Skeletal muscle cell (primary cell): ENCODE results near the gene USP40.

ENCODE experiments used
- DNase-seq: peaks from one replicate; pipeline ENCODE4 v3.0.0-alpha.2; 2010; ENCODE audit warnings: low read depth
- H3K4me3 ChIP-seq: 2 replicates; pipeline ENCODE4 v1.5.1; 2011; ENCODE audit warnings: low read depth, mild to moderate bottlenecking, control low read depth, low read length, moderate library complexity

The USP40 gene

GRCh38 chr2:233464056-233464455, 102.5 kb downstream of the USP40 start:
- no peak for DNase-seq
- H3K4me3 ChIP-seq: no peak overlapping the region

- no peak overlapping the region for H3K4me3 ChIP-seq
- no peak for DNase-seq
These were observed 103.0 kb downstream of the USP40 start for GRCh38 chr2:233463586-233463985.

DNA sequence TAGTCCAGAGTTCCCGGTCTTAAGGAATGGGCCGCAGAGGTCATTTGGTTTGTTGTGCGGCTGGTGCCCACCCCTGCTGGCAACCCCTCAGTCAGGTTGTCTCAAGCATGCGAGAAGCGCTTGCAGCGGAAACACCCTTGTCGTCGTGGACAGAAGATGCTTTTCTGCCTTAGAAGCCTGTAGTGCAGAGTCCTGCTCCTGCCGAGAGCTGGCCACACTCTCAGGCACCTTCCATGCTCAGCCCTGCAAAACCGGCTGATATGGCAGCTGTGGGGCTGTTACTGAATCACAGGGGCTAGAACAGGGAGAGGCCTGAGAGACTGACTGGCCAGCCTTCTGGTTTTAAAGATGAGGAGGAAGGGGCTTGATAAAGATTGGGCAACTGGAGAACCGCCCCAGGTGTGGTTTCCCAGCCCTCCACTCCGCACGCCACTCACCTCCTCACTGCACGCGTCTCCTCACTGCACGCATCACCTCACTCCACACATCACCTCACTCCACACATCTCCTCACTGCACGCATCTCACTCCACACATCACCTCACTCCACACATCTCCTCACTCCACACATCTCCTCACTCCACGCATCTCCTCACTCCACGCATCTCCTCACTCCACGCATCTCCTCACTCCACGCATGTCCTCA, 103.6 kb downstream of the USP40 start:
- DNase-seq: no peak
- no peak overlapping the region for H3K4me3 ChIP-seq

DNA sequence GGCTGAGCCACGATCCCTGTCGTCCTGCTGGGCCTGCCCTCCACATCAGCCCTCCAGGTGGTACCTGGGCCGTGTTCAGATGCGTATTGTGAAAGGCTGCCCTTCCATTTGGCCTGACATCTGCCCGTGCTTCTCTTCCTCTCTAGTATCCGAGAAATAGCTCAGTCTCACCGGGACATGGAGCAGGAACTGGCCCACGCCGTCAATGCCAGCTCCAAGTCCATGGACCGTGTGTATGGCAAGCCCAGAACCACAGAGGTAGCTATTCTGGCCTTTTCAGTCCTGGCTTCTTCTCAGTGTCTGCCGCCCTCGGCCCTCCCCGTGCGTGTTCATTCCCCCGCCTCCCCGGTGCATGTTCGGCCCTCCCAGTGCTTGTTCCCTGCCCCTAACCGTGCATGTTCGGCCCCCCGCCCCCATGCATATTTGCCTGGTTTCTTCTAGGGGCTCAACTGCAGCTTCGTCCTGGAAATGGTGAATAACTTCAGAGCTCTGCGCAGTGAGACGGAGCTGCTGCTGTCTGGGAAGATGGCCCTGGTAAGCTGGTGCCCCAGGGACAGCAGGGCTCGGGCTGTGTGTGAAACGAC, 104.3 kb downstream of the USP40 start:
- DNase-seq: no peak
- H3K4me3 ChIP-seq: no peak overlapping the region

- H3K4me3 ChIP-seq: no peak overlapping the region
- no peak for DNase-seq
These were observed 105.1 kb downstream of the USP40 start for GRCh38 chr2:233461481-233461891.

- no peak for DNase-seq
- no peak overlapping the region for H3K4me3 ChIP-seq
These were observed 105.7 kb downstream of the USP40 start for GRCh38 chr2:233460726-233461441.

DNA sequence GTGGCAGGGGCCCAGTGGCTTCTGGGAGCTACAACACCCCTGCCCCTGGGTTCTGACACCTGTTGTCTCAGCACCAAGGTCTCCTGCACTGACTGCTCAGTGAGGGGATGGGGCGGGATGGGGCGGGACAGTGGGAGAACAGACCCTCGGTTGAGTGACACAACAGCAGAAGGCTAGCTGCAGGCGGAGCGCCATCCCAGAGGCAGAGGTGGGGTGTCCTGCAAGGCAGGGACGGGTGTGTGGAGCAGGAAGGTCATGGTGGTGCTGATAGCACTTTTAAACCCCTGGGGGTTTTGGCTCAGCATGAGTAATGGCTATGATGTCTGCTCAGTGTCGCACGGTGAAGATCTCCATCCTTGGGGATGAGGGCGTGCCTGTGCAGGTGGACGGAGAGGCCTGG, 107.2 kb downstream of the USP40 start:
- no peak for DNase-seq
- H3K4me3 ChIP-seq: no peak overlapping the region

DNA sequence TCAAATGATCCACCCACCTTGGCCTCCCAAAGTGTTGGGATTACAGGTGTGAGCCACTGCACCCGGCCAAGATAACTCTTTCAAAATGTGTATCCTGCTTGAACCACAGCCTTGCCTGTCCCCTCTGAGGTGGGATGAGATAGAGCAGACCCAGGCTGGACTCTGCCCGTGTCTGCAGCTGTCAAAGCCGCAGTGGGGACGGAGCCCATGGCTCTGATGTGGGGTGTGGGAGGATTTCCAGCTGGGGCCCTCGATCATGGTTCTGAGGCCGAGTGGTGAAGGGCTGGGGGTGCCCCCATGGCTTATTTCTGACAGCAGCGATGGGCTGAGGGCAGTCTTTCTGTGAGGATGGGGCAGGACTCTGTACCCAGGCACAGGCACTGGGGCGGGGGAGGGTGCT, 107.8 kb downstream of the USP40 start:
- no peak for DNase-seq
- H3K4me3 ChIP-seq: no peak overlapping the region

DNA sequence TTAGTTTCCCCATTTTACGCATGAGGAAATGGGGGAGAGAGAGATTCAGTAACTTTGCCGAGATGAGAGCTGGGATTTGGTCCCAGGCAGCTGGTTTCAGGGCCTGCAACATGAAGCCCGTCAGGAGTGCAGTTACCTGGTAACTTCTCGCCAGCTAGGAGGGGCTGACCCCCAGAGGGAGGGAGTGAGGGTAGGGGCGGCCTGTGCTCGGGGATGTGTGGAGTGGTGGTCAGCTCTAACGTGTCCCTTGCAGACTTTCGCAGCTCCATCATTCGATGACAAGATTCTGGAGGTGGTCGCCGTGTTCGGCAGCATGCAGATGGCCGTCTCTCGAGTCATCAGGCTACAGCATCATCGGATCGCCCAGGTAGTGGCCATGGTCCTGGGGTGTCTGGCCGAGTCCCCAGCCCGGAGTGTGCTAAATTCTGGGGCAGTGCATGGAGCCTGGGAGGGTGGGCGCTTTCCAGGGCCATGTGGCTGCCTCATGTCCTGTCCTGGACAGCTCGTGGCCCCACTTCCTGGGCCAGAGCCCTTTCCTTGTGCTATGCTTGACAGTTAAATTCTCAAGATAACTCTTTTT, 108.5 kb downstream of the USP40 start:
- DNase-seq: no peak
- no peak overlapping the region for H3K4me3 ChIP-seq

DNA sequence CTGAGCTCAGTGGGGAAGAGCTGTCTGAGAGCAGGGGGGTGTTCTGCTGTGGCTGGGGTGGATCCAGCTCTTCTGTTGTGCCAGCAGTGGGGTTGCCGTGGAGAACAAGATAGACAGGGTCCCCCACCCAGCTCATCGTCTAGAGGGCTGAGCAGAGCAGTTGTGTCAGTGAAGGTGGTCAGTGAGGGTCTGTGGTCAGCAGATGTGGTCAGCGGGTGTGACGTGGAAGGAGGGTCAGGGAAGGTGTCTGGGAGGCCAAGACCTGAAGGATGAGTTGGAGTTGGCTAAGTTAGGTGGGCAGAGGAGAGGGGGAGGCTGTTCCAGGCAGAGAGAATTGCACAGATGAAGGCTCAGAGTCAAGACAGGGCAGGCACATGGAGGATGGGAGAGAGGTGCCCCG, 109.2 kb downstream of the USP40 start:
- no peak overlapping the region for H3K4me3 ChIP-seq
- no peak for DNase-seq

GRCh38 chr2:233456934-233457333, 109.6 kb downstream of the USP40 start:
- no peak overlapping the region for H3K4me3 ChIP-seq
- DNase-seq: no peak

DNA sequence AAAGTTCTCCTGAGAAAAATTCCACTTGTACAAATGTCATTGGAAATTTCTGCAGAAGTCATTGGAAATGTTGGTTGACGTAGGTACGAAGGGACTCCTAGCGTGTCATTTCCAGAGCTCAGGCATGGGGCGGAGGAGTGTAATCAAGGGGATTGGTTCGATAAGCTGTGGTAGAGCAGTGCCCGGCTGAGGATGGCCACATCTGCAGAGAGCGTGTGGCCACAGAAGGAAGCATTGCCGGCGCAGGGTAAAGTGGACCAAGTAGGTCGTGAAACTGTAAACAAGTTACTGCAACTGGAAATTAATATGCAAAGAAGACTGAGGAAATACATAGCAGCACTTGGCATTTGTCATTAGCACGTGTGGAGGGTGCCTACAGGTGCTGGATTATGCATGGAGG, 110.5 kb downstream of the USP40 start:
- no peak for DNase-seq
- H3K4me3 ChIP-seq: no peak overlapping the region

DNA sequence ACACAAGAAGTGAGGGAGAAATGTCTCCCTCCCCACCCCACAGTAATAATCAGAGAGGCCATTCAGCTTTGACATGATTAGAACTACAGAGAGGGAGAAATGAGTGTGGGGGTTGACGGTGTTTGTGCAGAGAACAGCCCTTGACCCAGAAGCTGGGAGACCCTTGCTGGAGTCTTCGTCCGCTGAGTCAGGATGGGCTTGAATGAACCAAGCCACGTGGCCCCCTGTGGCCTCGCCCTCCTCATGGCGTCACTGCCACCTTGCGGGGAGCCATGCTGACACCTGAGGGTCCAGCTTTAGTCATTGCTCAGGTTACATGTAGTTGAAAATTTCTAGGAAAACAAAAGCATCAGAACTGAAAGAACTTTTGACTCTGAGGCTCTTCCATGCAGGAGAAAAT, 111.1 kb downstream of the USP40 start:
- no peak for DNase-seq
- no peak overlapping the region for H3K4me3 ChIP-seq

- DNase-seq: no peak
These were observed 111.6 kb downstream of the USP40 start for GRCh38 chr2:233455006-233455405.

GRCh38 chr2:233453916-233454315, 112.7 kb downstream of the USP40 start:
- no peak for DNase-seq
- H3K4me3 ChIP-seq: no peak overlapping the region

More at GRCh38 chr2:233455006-233455405, 111.6 kb downstream of the USP40 start:
- H3K4me3 ChIP-seq: no peak overlapping the region

DNA sequence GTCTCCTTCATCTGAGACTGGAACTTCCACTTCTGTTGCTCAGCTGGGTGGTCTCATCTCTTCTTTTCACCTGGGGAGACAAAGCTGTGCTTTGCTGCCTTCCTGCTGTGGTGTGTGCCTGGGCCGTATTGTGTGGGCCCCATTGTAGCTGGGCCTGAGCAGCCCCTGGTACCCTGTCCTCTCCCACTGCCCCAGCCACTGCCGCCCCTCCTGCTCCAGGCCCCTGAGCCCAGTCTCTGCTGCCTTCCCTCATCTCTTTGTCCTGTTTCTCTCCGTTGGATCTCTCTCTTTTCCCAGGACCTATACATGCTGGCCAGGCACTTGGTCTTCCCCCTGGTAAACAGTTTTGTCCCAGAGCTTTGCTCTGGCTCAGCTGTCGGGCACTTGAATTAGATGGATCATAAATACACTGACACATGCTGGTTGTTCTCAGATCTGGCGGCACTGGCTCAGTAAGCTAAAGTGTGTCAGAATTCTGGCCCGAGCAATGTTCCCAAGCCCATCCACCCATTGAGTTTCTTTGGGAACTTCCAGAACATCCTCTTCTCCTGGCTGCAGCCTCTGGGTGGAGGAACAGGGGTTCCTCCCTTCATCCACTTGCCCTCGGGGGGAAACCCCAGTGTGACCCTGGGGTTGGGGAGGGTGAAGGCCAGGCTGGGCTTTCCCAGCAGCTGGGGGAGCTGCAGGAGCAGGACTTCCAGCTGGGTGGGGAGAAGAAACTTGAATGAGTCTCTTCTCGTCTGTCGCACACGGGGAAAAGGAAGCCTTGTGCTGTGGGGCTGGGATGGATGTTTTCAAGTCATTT, 113.3 kb downstream of the USP40 start:
- no peak for DNase-seq

DNA sequence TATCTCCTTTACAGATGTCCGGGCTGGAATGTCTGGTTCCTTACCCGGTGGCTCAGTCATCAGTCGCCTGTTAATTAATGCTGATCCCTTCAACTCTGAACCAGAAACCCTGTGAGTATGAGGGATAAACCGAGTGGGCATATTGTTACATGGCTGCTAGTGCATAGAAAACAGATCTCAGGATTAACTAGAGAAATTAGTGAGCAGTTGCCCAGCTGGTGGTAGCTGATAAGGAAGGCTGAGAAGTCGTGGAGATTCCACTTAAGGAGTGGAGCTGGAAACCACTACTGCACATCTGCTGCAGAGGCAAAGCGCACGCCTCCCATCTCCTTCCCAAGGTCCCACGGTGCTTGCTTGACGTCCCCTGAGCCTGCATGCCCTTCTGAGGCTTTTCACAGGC, 114.6 kb downstream of the USP40 start:
- H3K4me3 ChIP-seq: no peak overlapping the region
- DNase-seq: no peak

More for the DNA sequence above, 113.3 kb downstream of the USP40 start:
- no peak overlapping the region for H3K4me3 ChIP-seq

DNA sequence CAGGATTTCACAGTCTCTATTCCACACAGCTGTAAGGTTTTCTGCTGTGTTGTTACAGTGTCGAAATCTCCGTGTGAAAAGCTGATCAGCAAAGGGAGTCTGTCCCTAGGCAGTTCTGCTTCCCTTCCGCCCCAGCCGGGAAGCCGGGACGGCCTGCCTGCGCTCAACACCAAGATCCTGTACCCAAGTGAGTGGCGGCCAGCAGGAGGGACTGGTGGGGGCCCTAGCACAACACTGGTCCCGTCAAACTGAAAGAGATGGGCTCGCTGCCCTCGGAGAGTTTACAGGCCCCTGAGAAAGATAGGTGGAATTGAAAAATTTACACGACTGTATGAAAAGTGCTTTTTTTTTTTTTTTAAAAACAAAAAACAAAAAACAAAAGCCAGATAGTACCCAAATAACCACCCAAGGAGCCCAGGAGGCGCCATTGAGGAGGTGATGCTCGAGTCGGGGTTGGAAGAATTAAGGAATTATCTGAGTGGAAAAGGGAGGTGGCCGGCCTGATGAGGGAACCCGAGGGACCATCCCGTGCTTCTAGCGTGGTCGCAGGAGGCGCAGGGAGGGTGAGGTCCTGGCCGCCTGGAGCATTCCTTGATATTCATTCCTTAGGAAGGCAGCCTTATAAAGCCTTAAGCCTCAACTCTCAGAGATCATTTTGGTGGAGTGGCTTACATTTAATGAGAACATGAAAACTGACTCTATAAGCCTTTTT, 115.6 kb downstream of the USP40 start:
- no peak overlapping the region for H3K4me3 ChIP-seq
- no peak for DNase-seq
